ENCODE results near the gene VPS8. TPM values are rescaled to one million over a fixed set of nuclear protein-coding genes. Genes with fewer than 3 reads are reported as not detected.

The VPS8 gene
- total RNA-seq, 2 experiments from 2014 or later = 47.6 to 51.8 TPM

DNA sequence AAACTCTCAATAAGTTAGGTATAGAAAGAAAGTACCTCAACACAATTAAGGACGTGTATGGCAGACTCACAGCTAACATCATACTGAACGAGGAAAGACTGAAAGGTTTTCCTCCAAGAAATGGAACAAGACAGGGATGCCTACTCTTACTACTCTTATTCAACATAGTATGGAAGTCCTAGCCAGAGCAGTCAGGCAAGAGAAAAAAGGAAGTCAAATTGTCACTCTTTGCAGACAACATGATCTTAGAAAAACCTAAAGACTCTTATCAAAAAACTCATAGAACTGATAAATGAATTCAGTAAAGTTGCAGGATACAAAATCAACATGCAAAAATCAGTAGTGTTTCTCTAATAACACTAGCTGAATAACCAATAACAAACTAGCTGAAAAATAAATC is 244.9 kb downstream of the VPS8 start:
- ChIA-PET CTCF (no interaction called here), POLR2A (no interaction called here)
- Mint-ChIP-seq H3K36me3 (ENCODE audit: low read depth) (peaks cover 35% of the 10 kb centered on the region), H3K4me3 (no peak overlapping the region), H3K4me1 (ENCODE audit: low read depth) (no peaks in the 10 kb centered on the region), H3K27me3 (ENCODE audit: low read depth) (no peaks in the 10 kb centered on the region), H3K27ac (no peak overlapping the region), H3K9me3 (ENCODE audit: insufficient read depth) (peaks cover 12% of the 10 kb centered on the region)
- DNase-seq (no peak), ATAC-seq (no peak)

DNA sequence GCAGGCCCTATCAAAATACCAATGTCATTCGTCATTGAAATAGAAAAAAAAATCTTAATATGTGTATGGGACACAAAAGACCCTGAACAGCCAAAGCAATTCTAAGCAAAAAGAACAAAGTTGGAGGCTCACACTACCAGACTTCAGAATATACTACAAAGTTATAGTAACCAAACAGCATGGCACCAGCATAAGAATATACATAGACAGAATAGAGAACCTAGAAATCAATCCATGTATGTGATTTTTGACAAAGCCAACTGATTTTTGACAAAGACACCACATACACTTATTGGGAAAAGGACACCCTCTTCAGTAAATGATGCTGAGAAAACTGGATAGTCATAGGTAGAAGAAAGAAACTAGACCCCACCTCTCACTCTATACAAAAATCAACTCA is 245.9 kb downstream of the VPS8 start:
- peaks cover 12% of the 10 kb centered on the region for H3K9me3 Mint-ChIP-seq (ENCODE audit: insufficient read depth)
- no peak for DNase-seq

DNA sequence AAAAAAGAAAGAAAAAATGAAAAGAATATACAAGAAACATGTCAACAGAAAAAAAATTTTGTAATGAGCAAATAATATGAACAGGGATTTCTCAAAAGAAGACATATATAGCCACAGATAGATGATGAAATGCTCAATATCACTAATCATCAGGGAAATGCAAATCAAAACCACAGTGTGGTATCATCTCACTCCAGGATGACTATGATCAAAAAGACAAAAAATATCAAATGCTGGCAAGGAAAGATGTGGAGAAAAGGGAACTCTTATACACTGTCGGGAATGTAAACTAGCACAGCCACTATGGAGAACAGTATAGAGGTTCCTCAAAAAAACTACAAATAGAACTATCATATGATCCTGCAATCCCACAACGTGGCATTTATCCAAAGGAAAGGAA is 246.8 kb downstream of the VPS8 start:
- POLR2A ChIA-PET = no interaction called here

More for the DNA sequence above, 245.9 kb downstream of the VPS8 start:
- peaks cover 25% of the 10 kb centered on the region for H3K36me3 Mint-ChIP-seq (ENCODE audit: low read depth)
- ChIA-PET CTCF (no interaction called here), POLR2A (no interaction called here)
- no peak for ATAC-seq
- no peak overlapping the region for H3K27ac Mint-ChIP-seq
- H3K27me3 Mint-ChIP-seq (ENCODE audit: low read depth) = no peaks in the 10 kb centered on the region
- no peak overlapping the region for H3K4me3 Mint-ChIP-seq
- no peaks in the 10 kb centered on the region for H3K4me1 Mint-ChIP-seq (ENCODE audit: low read depth)

DNA sequence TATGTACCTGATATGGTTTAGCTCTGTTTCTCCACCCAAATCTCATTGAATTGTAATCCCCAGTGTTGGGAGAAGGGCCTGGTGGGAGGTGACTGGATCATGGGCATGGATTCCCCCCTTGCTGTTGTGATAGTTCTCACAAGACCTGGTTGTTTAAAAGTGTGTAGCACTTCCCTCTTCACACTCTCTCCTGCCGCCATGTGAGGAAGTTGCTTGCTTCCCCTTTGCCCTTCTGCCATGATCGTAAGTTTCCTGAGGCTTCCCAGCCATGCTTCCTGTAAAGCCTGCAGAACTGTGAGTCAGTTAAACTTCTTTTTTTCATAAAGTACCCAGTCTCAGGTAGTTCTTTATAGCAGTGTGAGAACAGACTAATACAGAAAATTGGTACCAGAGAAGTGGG is 247.8 kb downstream of the VPS8 start:
- H3K27ac Mint-ChIP-seq = no peak overlapping the region
- CTCF ChIA-PET = no interaction called here

More for the DNA sequence above, 246.8 kb downstream of the VPS8 start:
- CTCF ChIA-PET = no interaction called here
- Mint-ChIP-seq H3K27ac (no peak overlapping the region), H3K4me3 (no peak overlapping the region), H3K27me3 (ENCODE audit: low read depth) (no peaks in the 10 kb centered on the region), H3K36me3 (ENCODE audit: low read depth) (peaks cover 17% of the 10 kb centered on the region), H3K9me3 (ENCODE audit: insufficient read depth) (peaks cover 12% of the 10 kb centered on the region), H3K4me1 (ENCODE audit: low read depth) (no peaks in the 10 kb centered on the region)
- DNase-seq = no peak
- ATAC-seq = no peak

DNA sequence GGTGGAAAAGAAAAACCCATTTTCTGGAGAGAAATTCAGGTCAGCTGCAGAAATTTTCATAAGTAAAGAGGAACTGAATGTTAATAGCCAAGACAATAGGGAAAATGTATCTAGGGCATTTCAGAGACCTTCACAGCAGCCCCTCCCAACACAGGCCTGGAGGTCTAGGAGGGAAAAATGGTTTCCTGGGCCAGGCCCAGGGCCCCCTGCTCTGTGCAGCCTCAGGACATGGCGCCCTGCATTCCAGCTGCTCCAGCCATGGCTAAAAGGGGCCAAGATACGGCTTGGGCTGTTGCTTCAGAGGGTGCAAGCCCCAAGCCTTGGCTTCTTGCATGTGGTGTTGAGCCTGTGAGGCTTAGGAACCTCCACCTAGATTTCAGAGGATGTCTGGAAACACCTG is 248.7 kb downstream of the VPS8 start:
- peaks cover 8% of the 10 kb centered on the region for H3K9me3 Mint-ChIP-seq (ENCODE audit: insufficient read depth)
- ATAC-seq (no peak), DNase-seq (no peak)
- H3K27me3 Mint-ChIP-seq (ENCODE audit: low read depth) = no peaks in the 10 kb centered on the region
- no peaks in the 10 kb centered on the region for H3K4me1 Mint-ChIP-seq (ENCODE audit: low read depth)
- H3K36me3 Mint-ChIP-seq (ENCODE audit: low read depth) = peaks cover 4% of the 10 kb centered on the region
- H3K4me3 Mint-ChIP-seq = no peak overlapping the region
- ChIA-PET POLR2A (no interaction called here), CTCF (no interaction called here)
- no peak overlapping the region for H3K27ac Mint-ChIP-seq

More for the DNA sequence above, 247.8 kb downstream of the VPS8 start:
- Mint-ChIP-seq H3K36me3 (ENCODE audit: low read depth) (peaks cover 10% of the 10 kb centered on the region), H3K9me3 (ENCODE audit: insufficient read depth) (peaks cover 12% of the 10 kb centered on the region), H3K4me3 (no peak overlapping the region), H3K4me1 (ENCODE audit: low read depth) (no peaks in the 10 kb centered on the region), H3K27me3 (ENCODE audit: low read depth) (no peaks in the 10 kb centered on the region)
- POLR2A ChIA-PET = no interaction called here
- no peak for DNase-seq
- ATAC-seq = no peak

DNA sequence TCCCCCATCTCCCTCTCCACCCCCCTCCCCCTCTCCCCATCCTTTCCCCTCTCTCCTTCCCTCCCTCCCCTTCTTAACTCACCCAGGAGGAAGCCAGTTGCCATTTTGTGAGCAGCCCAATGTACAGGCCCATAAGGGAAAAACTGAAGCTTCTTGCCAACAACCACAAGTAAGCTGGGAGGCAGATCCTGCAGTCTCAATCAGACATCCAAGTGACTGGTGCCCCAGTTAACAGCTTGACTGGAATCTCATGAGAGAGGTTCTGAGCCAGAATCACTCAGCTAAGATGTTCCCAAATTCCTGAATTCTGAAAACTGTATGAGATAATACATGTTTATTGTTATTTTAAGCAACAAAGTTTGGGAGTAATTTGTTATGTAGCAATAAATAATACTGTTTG is 250.2 kb downstream of the VPS8 start:
- CTCF ChIA-PET = no interaction called here
- H3K4me1 Mint-ChIP-seq (ENCODE audit: low read depth) = no peaks in the 10 kb centered on the region
- DNase-seq (no peak), ATAC-seq (no peak)
- no peak overlapping the region for H3K4me3 Mint-ChIP-seq
- H3K27ac Mint-ChIP-seq = no peak overlapping the region
- POLR2A ChIA-PET = no interaction called here
- H3K36me3 Mint-ChIP-seq (ENCODE audit: low read depth) = no peaks in the 10 kb centered on the region
- peaks cover 8% of the 10 kb centered on the region for H3K9me3 Mint-ChIP-seq (ENCODE audit: insufficient read depth)
- no peaks in the 10 kb centered on the region for H3K27me3 Mint-ChIP-seq (ENCODE audit: low read depth)

DNA sequence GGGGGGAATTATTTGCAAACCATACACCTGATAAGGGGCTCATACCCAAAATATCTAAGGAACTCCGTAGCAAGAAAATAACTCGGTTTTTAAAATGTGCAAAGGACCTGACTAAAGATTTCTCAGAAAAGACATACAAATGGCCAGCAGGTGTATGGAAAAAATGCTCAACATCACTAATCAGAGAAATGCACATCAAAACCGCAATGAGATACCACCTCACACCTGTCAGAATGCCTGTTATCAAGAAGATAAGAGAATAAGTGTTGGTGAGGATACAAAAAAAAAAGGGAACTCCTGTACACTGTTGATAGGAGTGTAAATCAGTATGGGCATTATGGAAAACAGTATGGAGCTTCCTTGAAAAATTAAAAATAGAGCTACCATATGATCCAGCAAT is 251.5 kb downstream of the VPS8 start:
- ChIA-PET CTCF (no interaction called here), POLR2A (no interaction called here)
- H3K4me3 Mint-ChIP-seq = no peak overlapping the region
- DNase-seq (no peak), ATAC-seq (no peak)
- H3K4me1 Mint-ChIP-seq (ENCODE audit: low read depth) = no peaks in the 10 kb centered on the region
- no peaks in the 10 kb centered on the region for H3K27me3 Mint-ChIP-seq (ENCODE audit: low read depth)
- H3K9me3 Mint-ChIP-seq (ENCODE audit: insufficient read depth) = no peaks in the 10 kb centered on the region
- no peak overlapping the region for H3K27ac Mint-ChIP-seq
- no peaks in the 10 kb centered on the region for H3K36me3 Mint-ChIP-seq (ENCODE audit: low read depth)

DNA sequence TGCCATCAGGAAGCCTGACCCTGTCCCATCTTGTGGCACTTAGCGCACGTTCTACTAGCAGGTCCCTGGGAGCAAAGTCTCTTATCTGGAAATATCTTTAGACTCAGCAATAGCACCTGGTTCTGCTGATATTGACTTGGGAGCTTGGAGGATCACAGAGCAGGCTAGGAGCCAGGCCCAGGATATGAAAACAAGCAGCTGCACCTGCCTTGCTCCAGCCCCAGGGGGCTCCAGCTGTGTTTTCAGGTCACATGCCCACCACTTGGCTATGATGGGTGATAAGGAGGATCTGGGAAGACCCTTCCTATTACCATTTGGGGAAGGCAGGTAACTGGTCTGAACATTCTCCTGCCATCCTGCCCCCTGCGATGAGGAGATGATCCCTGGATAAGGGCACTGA is 253.1 kb downstream of the VPS8 start:
- ATAC-seq = no peak
- Mint-ChIP-seq H3K4me1 (ENCODE audit: low read depth) (no peaks in the 10 kb centered on the region), H3K4me3 (no peak overlapping the region), H3K36me3 (ENCODE audit: low read depth) (no peaks in the 10 kb centered on the region), H3K27me3 (ENCODE audit: low read depth) (no peaks in the 10 kb centered on the region), H3K27ac (no peak overlapping the region), H3K9me3 (ENCODE audit: insufficient read depth) (no peaks in the 10 kb centered on the region)
- ChIA-PET POLR2A (no interaction called here), CTCF (no interaction called here)
- DNase-seq = no peak

DNA sequence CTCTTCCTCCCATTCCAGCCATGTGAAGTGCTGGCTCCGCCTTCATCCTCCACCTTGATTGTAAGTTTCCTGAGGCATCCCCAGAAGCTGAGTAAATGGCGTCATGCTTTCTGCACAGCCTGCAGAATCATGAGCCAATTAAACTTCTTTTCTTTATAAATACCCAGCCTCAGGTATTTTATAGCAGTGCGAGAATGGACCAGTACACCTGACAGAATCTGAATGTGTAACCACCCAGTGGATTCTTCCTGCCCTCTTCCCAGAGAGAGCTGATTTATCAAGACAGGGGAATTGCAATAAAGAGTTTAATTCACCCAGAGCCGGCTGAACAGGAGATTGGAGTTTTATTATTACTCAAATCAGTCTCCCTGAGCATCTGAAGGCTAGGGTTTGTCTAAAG is 254.3 kb downstream of the VPS8 start:
- Mint-ChIP-seq H3K27ac (no peak overlapping the region), H3K27me3 (ENCODE audit: low read depth) (no peaks in the 10 kb centered on the region), H3K9me3 (ENCODE audit: insufficient read depth) (no peaks in the 10 kb centered on the region), H3K4me3 (no peak overlapping the region), H3K36me3 (ENCODE audit: low read depth) (no peaks in the 10 kb centered on the region), H3K4me1 (ENCODE audit: low read depth) (no peaks in the 10 kb centered on the region)
- ATAC-seq = no peak
- CTCF ChIA-PET = no interaction called here
- POLR2A ChIA-PET = no interaction called here
- no peak for DNase-seq

DNA sequence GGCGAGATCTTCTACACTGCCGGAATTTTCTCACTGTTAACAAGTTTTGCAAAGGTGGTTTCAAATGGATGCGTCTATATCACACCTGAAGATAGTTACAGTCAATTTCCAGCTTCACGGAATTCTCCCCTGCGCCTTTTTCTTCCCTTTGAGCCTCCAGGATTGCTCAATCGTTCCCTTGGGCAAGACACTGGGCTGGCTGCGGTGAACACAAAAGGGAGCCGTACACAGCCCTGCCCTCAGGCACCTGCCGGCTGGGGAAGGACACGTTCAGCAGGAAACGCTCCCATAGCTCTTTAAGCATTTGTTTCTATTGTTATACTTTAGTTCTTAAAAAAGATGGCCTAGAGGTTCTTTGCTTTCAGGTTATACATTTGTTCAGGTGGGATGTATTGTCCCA is 255.2 kb downstream of the VPS8 start:
- no peak for ATAC-seq
- POLR2A ChIA-PET = no interaction called here
- H3K4me3 Mint-ChIP-seq = no peak overlapping the region
- H3K27me3 Mint-ChIP-seq (ENCODE audit: low read depth) = no peaks in the 10 kb centered on the region
- H3K9me3 Mint-ChIP-seq (ENCODE audit: insufficient read depth) = no peaks in the 10 kb centered on the region
- CTCF ChIA-PET = no interaction called here
- H3K27ac Mint-ChIP-seq = no peak overlapping the region
- H3K36me3 Mint-ChIP-seq (ENCODE audit: low read depth) = no peaks in the 10 kb centered on the region
- no peaks in the 10 kb centered on the region for H3K4me1 Mint-ChIP-seq (ENCODE audit: low read depth)
- DNase-seq = peak; percentile 6

DNA sequence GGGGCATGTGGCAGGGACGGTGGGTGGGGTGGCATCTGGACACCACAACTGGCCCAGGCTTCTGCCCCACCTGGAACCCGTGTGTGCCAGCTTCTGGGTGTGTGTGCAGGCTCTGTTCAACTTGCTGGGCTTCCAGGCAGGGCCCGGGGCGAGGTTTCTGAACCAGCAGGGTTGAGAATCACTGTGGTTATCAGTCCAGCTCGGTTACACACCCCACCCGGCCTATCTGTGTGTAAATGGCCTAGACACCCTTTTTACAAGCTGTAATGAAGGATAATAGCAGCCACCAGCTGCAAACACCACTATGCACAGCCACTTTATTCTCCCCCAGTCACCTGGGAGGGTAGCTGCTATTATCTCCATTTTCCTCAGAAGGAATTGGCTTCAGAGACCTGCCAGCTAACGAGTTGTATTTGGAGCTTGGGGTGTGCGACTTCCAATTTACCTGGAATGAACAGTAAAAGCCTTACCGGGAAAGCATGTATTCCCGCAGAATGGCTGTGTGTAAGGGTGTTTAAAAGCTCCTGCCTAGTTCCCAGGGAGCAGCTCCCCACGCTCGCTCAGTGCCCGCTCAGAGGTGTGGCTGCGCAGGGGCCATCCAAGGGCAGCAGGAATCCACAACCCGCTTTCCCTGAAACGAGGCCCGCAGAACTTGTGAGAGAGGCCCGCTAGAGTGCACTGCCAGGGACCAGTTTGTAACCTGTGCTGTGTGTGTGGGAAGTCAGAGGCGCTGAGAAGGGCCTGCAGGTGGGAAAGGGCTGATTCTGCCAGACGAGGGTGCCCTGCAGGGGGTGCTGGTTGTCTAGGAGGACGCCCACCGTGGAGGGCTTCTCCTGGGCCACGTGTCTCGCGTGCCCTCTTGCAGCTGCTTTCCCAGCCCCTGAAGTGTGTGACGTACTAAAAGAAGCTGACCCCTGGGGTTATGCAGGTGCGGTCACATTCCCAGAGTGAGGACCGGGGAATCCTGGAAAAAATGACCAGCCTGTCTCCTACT is 257.4 kb downstream of the VPS8 start:
- no peaks in the 10 kb centered on the region for H3K36me3 Mint-ChIP-seq (ENCODE audit: low read depth)
- H3K4me3 Mint-ChIP-seq = no peak overlapping the region
- ATAC-seq = no peak
- no peaks in the 10 kb centered on the region for H3K4me1 Mint-ChIP-seq (ENCODE audit: low read depth)
- H3K27ac Mint-ChIP-seq = no peak overlapping the region
- ChIA-PET CTCF (interaction anchor here (0.8 kb wide), 1 partner anchor 78 kb away, joined by 3 read pairs; no protein-coding TSS in a partner anchor), POLR2A (interaction anchor here (0.6 kb wide), 1 partner anchor 13 kb away, joined by 3 read pairs; no protein-coding TSS in a partner anchor)
- DNase-seq = no peak
- no peaks in the 10 kb centered on the region for H3K27me3 Mint-ChIP-seq (ENCODE audit: low read depth)
- no peaks in the 10 kb centered on the region for H3K9me3 Mint-ChIP-seq (ENCODE audit: insufficient read depth)

DNA sequence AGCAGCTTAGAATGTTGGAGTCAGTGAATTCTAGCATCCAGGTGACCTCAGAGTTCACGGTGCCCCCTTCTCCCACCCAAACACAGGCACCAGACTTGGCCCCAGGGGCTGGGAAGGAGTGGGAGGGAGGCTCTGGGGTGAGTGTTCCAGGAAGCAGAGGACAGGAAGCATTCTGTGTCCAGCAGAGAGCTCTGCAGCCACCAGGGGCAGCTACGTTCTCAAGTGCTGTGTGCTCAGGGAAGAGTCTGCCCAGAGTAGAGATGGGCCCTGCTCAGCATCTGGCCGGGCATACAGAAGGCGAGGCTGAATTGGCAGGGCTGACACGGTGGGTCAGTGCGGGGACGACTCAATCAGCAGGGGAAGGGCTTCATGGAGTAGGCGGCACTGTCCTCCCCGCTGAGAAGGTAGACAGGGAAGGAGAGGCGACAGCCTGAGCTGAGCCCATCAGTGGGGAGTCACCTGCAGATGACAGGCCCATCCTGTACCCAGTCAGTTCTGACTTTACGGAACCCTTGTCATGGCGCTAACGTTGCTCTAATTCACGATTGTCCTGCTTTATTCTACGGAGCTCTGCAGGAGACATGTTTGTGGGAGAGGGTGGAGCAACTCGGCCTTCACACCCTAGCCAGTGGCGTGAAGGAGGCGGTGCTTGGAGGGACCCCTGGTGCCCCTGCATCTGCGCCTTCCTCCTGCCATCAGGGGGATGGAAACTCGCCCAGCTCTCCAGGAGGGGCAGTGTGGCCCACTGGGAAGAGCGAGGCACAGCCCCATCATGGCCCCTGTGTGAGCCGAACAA is 258.7 kb downstream of the VPS8 start:
- Mint-ChIP-seq H3K9me3 (ENCODE audit: insufficient read depth) (no peaks in the 10 kb centered on the region), H3K36me3 (ENCODE audit: low read depth) (no peaks in the 10 kb centered on the region), H3K27ac (no peak overlapping the region), H3K27me3 (ENCODE audit: low read depth) (no peaks in the 10 kb centered on the region), H3K4me3 (no peak overlapping the region), H3K4me1 (ENCODE audit: low read depth) (no peaks in the 10 kb centered on the region)
- ChIA-PET POLR2A (no interaction called here), CTCF (no interaction called here)
- DNase-seq (no peak), ATAC-seq (no peak)
